OCI-LY7 (cell line): ENCODE results near the gene ANKRD9.

ENCODE experiments used
- CTCF ChIP-seq: fragments of 200-600 bp; sonication (generic); conservative IDR thresholded peaks from 2 replicates; pipeline ENCODE4 v1.5.1; 2014; ENCODE audit warnings: mild to moderate bottlenecking, antibody characterized with exemption, low read length, moderate library complexity, mixed read lengths
- EZH2phosphoT487 ChIP-seq: fragments of 200-600 bp; sonication (generic); IDR thresholded peaks from 2 replicates; pipeline ENCODE4 v1.6.1; 2018; ENCODE audit warnings: low read depth, borderline replicate concordance, mild to moderate bottlenecking, mixed run types, antibody characterized with exemption, low read length, moderate library complexity, mixed read lengths

DNA sequence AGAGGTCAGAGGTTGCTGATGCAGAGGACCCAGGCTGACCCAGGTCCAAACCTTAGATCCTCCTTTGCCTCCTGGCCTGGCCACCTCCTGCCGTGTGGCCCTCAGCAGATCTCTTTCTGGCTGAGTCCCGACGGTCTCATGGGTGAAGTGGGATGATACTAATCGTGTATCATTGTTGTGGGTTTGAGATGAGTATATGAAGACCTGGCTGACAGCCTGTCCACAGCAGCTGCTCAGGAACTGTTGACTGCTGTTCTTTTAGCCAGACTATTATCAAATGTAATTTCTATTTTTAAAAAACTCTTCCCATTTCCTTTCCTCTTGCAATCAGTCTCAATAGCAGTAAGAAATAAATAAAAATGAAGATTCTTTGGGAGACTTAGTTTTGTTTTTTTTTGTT lies 45.6 kb downstream of the ANKRD9 start:
- TF ChIP-seq CTCF, result no peak
- TF ChIP-seq EZH2phosphoT487, result no peak
